Activated CD4-positive, alpha-beta T cell treated with anti-CD3 and anti-CD28 coated beads, Interleukin-2, amount 50 U/mL, for 4 hours (primary cell): ENCODE measurements around the gene CENPX.

ENCODE experiments used
- DNase-seq, 2 experiments: peaks; one replicate each; pipeline ENCODE4 v3.0.0-alpha.2; 2020

Gene CENPX

GRCh38 chr17:82009413-82009812 is 13.3 kb downstream of the CENPX start:
- no peak for DNase-seq

- no peak for DNase-seq
These were observed 13.7 kb downstream of the CENPX start for GRCh38 chr17:82008941-82009405.

- no peak for DNase-seq
These were observed 14.3 kb downstream of the CENPX start for GRCh38 chr17:82008258-82008940.

GRCh38 chr17:82007495-82008257 is 15.0 kb downstream of the CENPX start:
- DNase-seq, result no peak

- DNase-seq, result no peak
These were observed 15.5 kb downstream of the CENPX start for GRCh38 chr17:82007228-82007494.

GRCh38 chr17:82006468-82007227 is 16.0 kb downstream of the CENPX start:
- no peak for DNase-seq

GRCh38 chr17:82005701-82006348 is 16.9 kb downstream of the CENPX start:
- no peak for DNase-seq

GRCh38 chr17:82004517-82005455 is 17.9 kb downstream of the CENPX start:
- no peak for DNase-seq

GRCh38 chr17:82003411-82004381 is 19.0 kb downstream of the CENPX start:
- peak; percentile 33 for DNase-seq

- no peak for DNase-seq
These were observed 21.1 kb downstream of the CENPX start for GRCh38 chr17:82001571-82002056.

GRCh38 chr17:82000803-82001570 is 21.7 kb downstream of the CENPX start:
- no peak for DNase-seq

GRCh38 chr17:81999976-82000802 is 22.5 kb downstream of the CENPX start:
- no peak for DNase-seq

- DNase-seq, result no peak
These were observed 23.1 kb downstream of the CENPX start for GRCh38 chr17:81999587-81999975.

GRCh38 chr17:81998691-81999438 is 23.8 kb downstream of the CENPX start:
- no peak for DNase-seq

- no peak for DNase-seq
These were observed 24.5 kb downstream of the CENPX start for GRCh38 chr17:81998212-81998611.

GRCh38 chr17:81996757-81997441 is 25.8 kb downstream of the CENPX start:
- no peak for DNase-seq

- DNase-seq, result no peak
These were observed 26.4 kb downstream of the CENPX start for GRCh38 chr17:81996232-81996756.
